Heart left ventricle (tissue), 16 donors: ENCODE measurements around the gene KCNMA1. TPM values are rescaled to one million over a fixed set of nuclear protein-coding genes. Genes with fewer than 3 reads are reported as not detected.

ENCODE experiments used
- ATAC-seq, 4 donors: fragments of 200-7000 bp; cut with Tn5 transposase; one replicate each; pipeline ENCODE4 v1.9.1; 2020 to 2022; ENCODE audit warnings: moderate library complexity in 4 of 4, mild to moderate bottlenecking in 3 of 4, moderate number of reproducible peaks in 1 of 4
- DNase-seq, 5 donors: peaks; one replicate each; pipeline ENCODE4 v3.0.0-alpha.2; 2020
- H3K27ac ChIP-seq, 12 donors: fragments of 200-600 bp; sonication (generic) in 4 of 12; one replicate each; pipeline versions ENCODE4 v1.5.0 to v1.8.0; 2016 to 2022; ENCODE audit warnings: mild to moderate bottlenecking in 2 of 12
- H3K27me3 ChIP-seq, 9 donors: fragments of 200-600 bp; sonication (generic) in 2 of 9; one replicate each; pipeline versions ENCODE4 v1.5.1 to v1.8.0; 2016 to 2022; ENCODE audit warnings: mild to moderate bottlenecking in 3 of 9
- H3K36me3 ChIP-seq, 9 donors: fragments of 200-600 bp; sonication (generic) in 2 of 9; one replicate each; pipeline versions ENCODE4 v1.5.0 to v1.8.0; 2018 to 2022; ENCODE audit warnings: mild to moderate bottlenecking in 2 of 9
- H3K4me1 ChIP-seq, 12 donors: fragments of 200-600 bp; sonication (generic) in 4 of 12; one replicate each; pipeline versions ENCODE4 v1.5.0 to v1.8.0; 2016 to 2022; ENCODE audit warnings: mild to moderate bottlenecking in 3 of 12
- H3K4me3 ChIP-seq, 12 donors: fragments of 200-600 bp; sonication (generic) in 4 of 12; one replicate each; pipeline versions ENCODE4 v1.5.0 to v1.8.0; 2017 to 2022; ENCODE audit warnings: mild to moderate bottlenecking in 9 of 12, moderate library complexity in 4 of 12
- H3K9me3 ChIP-seq, 12 donors: fragments of 200-600 bp; sonication (generic) in 4 of 12; one replicate each; pipeline versions ENCODE4 v1.5.0 to v1.8.0; 2016 to 2022; ENCODE audit warnings: mild to moderate bottlenecking in 1 of 12
- CTCF ChIP-seq, 12 donors: fragments of 200-600 bp; sonication (generic) in 4 of 12; IDR thresholded peaks; one replicate each; pipeline versions ENCODE4 v1.5.0 to v1.8.0; 2018 to 2022; ENCODE audit warnings: antibody characterized with exemption in 12 of 12, mild to moderate bottlenecking in 5 of 12
- POLR2A ChIP-seq, 2 donors: fragments of 450-650 bp; IDR thresholded peaks; one replicate each; pipeline ENCODE4 v1.6.1; 2017; ENCODE audit warnings: antibody characterized with exemption in 2 of 2, mild to moderate bottlenecking in 2 of 2, moderate library complexity in 2 of 2
- WGBS, 4 donors: extraction: QIAGEN DNeasy Blood & Tissue Kit in 2 of 4; methylation state at CpG; one replicate each; pipeline versions ENCODE4 v1.1.5 to v1.1.7; 2013 to 2018; 5-methylcytosine and 5-hydroxymethylcytosine counted together
- intact Hi-C, 10 donors: fragments of 100-400 bp; cut with DNase I; formaldehyde crosslinking; loops; one replicate each; pipeline versions ENCODE4 v1.11.1 to v1.14.2; 2022
- polyA plus RNA-seq, 2 donors: library from polyadenylated mRNA; stranded (reverse); fragments of 200-250 nt; gene quantifications; one replicate each; pipeline ENCODE4 v1.2.3, GENCODE V29; 2013
- total RNA-seq, 9 donors: library from RNA; depleted of rRNA in 2 of 9; stranded (reverse); fragments of >200 nt in 2 of 9; fragmentation: NEBNext Ultra II Directional in 3 of 9; extraction: Animal tissue kit (Norgen Biotek cat#: 25700) in 3 of 9; gene quantifications; one replicate each; pipeline versions ENCODE4 v1.1.0 to v1.2.4, GENCODE V29; 2016 to 2023
- donor health status: ischemic (EF 13 %, LVEDD 7.1; RV severe dilation, severe dysfunction).
- donor health status: healthy with polysubstance abuse.
- donor health status: DM: no; HTN: yes; CAD: no.
- donor health status: DM: no; HTN: no; CAD: no.
- donor health status: ischemic (EF 25% LVEDD 6.9; RV normal size, moderate dysfunction).
- donor health status: ischemic (EF 25% LVEDD 5.7; RV mildly dilated, moderate dysfunction).
- donor health status: healthy.
- donor health status: DM: yes; HTN: yes; CAD: no.
- donor health status: ischemic (EF 35%, LVEDD 5.7; RV mildly dilated, moderate dysfunction).
- donor health status: nonischemic (EF 11% LVEDD 7.7; RV severe dilation, severe dysfunction).
- donor health status: DM: yes; HTN: yes; CAD: no.
- donor health status: PGD.
- donor health status: ischemic (EF 29% LVEDD 5.4; RV normal size, mild dysfunction).
- donor health status: nonischemic (EF 23%, LVEDD 6.1; RV moderate dilation, normal function).

KCNMA1 gene
- total and polyA plus RNA-seq, 11 donors = 0.39 to 8.7 (median 1.7) TPM

- TF ChIP-seq CTCF (IDR thresholded peaks at IDR 0.05) (no peak), POLR2A (IDR thresholded peaks at IDR 0.05) (no peak)
Measured at GRCh38 chr10:77613476-77614130, 24.0 kb downstream of the KCNMA1 start.

GRCh38 chr10:77611670-77612069, 25.9 kb downstream of the KCNMA1 start:
- WGBS, 4 donors = 91 to 96% (median 94%) methylated on average over 2 of the region's 2 CpGs
- H3K4me1 ChIP-seq = no peaks in the 10 kb centered on the region
- DNase-seq (no peak), ATAC-seq (no peak)
- H3K27me3 ChIP-seq = peaks cover 0 to 20% (median 0%) of the 10 kb centered on the region in 9 donors
- no peaks in the 10 kb centered on the region for H3K36me3 ChIP-seq
- H3K4me3 ChIP-seq = no peak overlapping the region
- H3K9me3 ChIP-seq = no peaks in the 10 kb centered on the region
- H3K27ac ChIP-seq = no peak overlapping the region
- intact Hi-C loops = no loop called here
- TF ChIP-seq POLR2A (IDR thresholded peaks at IDR 0.05) (no peak), CTCF (IDR thresholded peaks at IDR 0.05) (no peak)

More at GRCh38 chr10:77613476-77614130, 24.0 kb downstream of the KCNMA1 start:
- H3K36me3 ChIP-seq = no peaks in the 10 kb centered on the region
- ATAC-seq (peak in 1 of 4 donors; percentile 11), DNase-seq (no peak)
- H3K27ac ChIP-seq = no peak overlapping the region
- peaks cover 0 to 14% (median 0%) of the 10 kb centered on the region in 9 donors for H3K27me3 ChIP-seq
- intact Hi-C loops = no loop called here
- WGBS, 4 donors = 62 to 71% (median 66%) methylated on average over 9 of the region's 9 CpGs
- H3K4me1 ChIP-seq = no peaks in the 10 kb centered on the region
- no peak overlapping the region for H3K4me3 ChIP-seq
- no peaks in the 10 kb centered on the region for H3K9me3 ChIP-seq

GRCh38 chr10:77611221-77611620, 26.4 kb downstream of the KCNMA1 start:
- H3K4me1 ChIP-seq = no peaks in the 10 kb centered on the region
- no peaks in the 10 kb centered on the region for H3K36me3 ChIP-seq
- no peaks in the 10 kb centered on the region for H3K9me3 ChIP-seq
- WGBS, 4 donors = 83 to 96% (median 90%) methylated on average over 5 of the region's 5 CpGs
- no peak overlapping the region for H3K27ac ChIP-seq
- no peak for DNase-seq
- no peak for ATAC-seq
- H3K4me3 ChIP-seq = no peak overlapping the region
- H3K27me3 ChIP-seq = peaks cover 0 to 24% (median 0%) of the 10 kb centered on the region in 9 donors
- intact Hi-C loops = no loop called here
- TF ChIP-seq CTCF (IDR thresholded peaks at IDR 0.05) (no peak), POLR2A (IDR thresholded peaks at IDR 0.05) (no peak)

GRCh38 chr10:77609781-77610272, 27.8 kb downstream of the KCNMA1 start:
- H3K36me3 ChIP-seq = no peaks in the 10 kb centered on the region
- H3K4me1 ChIP-seq = no peaks in the 10 kb centered on the region
- no peak for TF ChIP-seq POLR2A (IDR thresholded peaks at IDR 0.05)
- TF ChIP-seq CTCF (IDR thresholded peaks at IDR 0.05) = no peak
- H3K27ac ChIP-seq = peak overlapping the region in 1 of 12 donors; percentile 46
- no peak overlapping the region for H3K4me3 ChIP-seq
- H3K27me3 ChIP-seq = peaks cover 0 to 15% (median 0%) of the 10 kb centered on the region in 9 donors
- ATAC-seq (no peak), DNase-seq (no peak)
- no peaks in the 10 kb centered on the region for H3K9me3 ChIP-seq
- WGBS, 4 donors = 55 to 67% (median 65%) methylated on average over 5 of the region's 5 CpGs
- intact Hi-C loops = no loop called here
